ENCODE measurements around the gene NCOA1. TPM values are rescaled to one million over a fixed set of nuclear protein-coding genes. Genes with fewer than 3 reads are reported as not detected.

Gene NCOA1
- total and polyA plus RNA-seq, 2 donors (not counting 3 experiments of a cell fraction or from before 2014, with no cell fraction given), result 11.4 to 14.1 TPM

GRCh38 chr2:24517247-24517646, 26.2 kb downstream of the NCOA1 start:
- TF ChIP-seq EZH2 (IDR thresholded peaks at IDR 0.05; ENCODE audit: borderline replicate concordance, low read depth, low read length, severe bottlenecking) (no peak), MYC (IDR thresholded peaks at IDR 0.05; ENCODE audit: low read depth, low read length) (no peak), MAX (IDR thresholded peaks at IDR 0.05; ENCODE audit: insufficient read depth, insufficient read length) (no peak), JUN (IDR thresholded peaks at IDR 0.05; ENCODE audit: borderline replicate concordance, insufficient read depth, insufficient read length, low read depth) (no peak), CTCF (IDR thresholded peaks at IDR 0.05; ENCODE audit: extremely low read depth in 1 of 2, insufficient read depth in 1 of 2, low read depth in 1 of 2, low read length in 2 of 2) (no peak), POLR2AphosphoS5 (IDR thresholded peaks at IDR 0.05; ENCODE audit: insufficient read depth, low read depth, low read length) (no peak), FOS (IDR thresholded peaks at IDR 0.05; ENCODE audit: borderline replicate concordance, insufficient read depth, low read length) (no peak), POLR2A (IDR thresholded peaks at IDR 0.05; ENCODE audit: low read depth, low read length) (no peak), GATA2 (IDR thresholded peaks at IDR 0.05; ENCODE audit: insufficient read depth, insufficient read length, low read depth, low read length) (no peak)
- Histone ChIP-seq H3K27ac (ENCODE audit: insufficient read depth, low read depth, low read length) (no peak overlapping the region), H2AFZ (ENCODE audit: low read depth, low read length) (no peak overlapping the region), H3K9me3 (replicated peaks; ENCODE audit: control insufficient read depth, insufficient read depth, low read length) (no peaks in the 10 kb centered on the region), H3K4me3 (replicated peaks in 1 of 3; ENCODE audit: insufficient read depth in 1 of 3, low read depth in 1 of 3, low read length in 3 of 3) (no peak overlapping the region), H3K9me1 (replicated peaks; ENCODE audit: control insufficient read depth, extremely low read depth, insufficient read depth, low read length) (no peaks in the 10 kb centered on the region), H3K36me3 (ENCODE audit: control insufficient read depth in 2 of 2, extremely low read depth in 1 of 2, insufficient read depth in 2 of 2, low read length in 2 of 2) (no peaks in the 10 kb centered on the region), H3K79me2 (ENCODE audit: control insufficient read depth, insufficient read depth, low read length) (peaks cover 2% of the 10 kb centered on the region), H3K9ac (replicated peaks; ENCODE audit: extremely low read depth, insufficient read depth, low read length) (no peak overlapping the region), H3K4me2 (ENCODE audit: insufficient read depth, low read length) (no peak overlapping the region), H3K4me1 (ENCODE audit: control insufficient read depth, extremely low read depth, insufficient read depth, low read length) (no peaks in the 10 kb centered on the region), H4K20me1 (replicated peaks; ENCODE audit: control insufficient read depth, extremely low read depth, insufficient read depth, low read length) (peaks cover 3% of the 10 kb centered on the region), H3K27me3 (ENCODE audit: control insufficient read depth in 2 of 2, insufficient read depth in 2 of 2, low read length in 2 of 2) (no peaks in the 10 kb centered on the region)
- intact Hi-C loops (cut with micrococcal nuclease) (no loop called here), dilution Hi-C loops (cut with MboI; ENCODE audit: extremely low pct_ligation_motif_present, low sequenced_read_pairs) (no loop called here)
- DNase-seq (ENCODE audit: low read depth, low spot score) (no peak), FAIRE-seq (no peak)
- ChIA-PET CTCF (no interaction called here), POLR2A (no interaction called here)
- BruUV-seq (replicated peaks), result no TSS peak

Measured in endothelial cell of umbilical vein (primary cell).